A204.1 (cell line): ENCODE measurements around the gene CPA5.
"Not testable (repeated sequence)": the region's sequence is repeated elsewhere in the genome, so short reads cannot be mapped to it uniquely, and the experiment has no call there.

Experiments used
- FAIRE-seq: peaks from 2 replicates; lab custom pipeline; 2012; peaks lifted over from hg19 to GRCh38; lab: Jason Lieb, UNC

The CPA5 gene

GRCh38 chr7:130359276-130359857, 14.8 kb downstream of the CPA5 start:
- no peak for FAIRE-seq

- no peak for FAIRE-seq
Observed at GRCh38 chr7:130360518-130360917, 15.9 kb downstream of the CPA5 start.

GRCh38 chr7:130361681-130362080, 17.1 kb downstream of the CPA5 start:
- FAIRE-seq, result no peak

- no peak for FAIRE-seq
Observed at GRCh38 chr7:130362251-130362816, 17.7 kb downstream of the CPA5 start.

- no peak for FAIRE-seq
Observed at GRCh38 chr7:130363026-130363847, 18.6 kb downstream of the CPA5 start.

- no peak for FAIRE-seq
Observed at GRCh38 chr7:130364451-130364850, 19.8 kb downstream of the CPA5 start.

GRCh38 chr7:130365088-130365487, 20.5 kb downstream of the CPA5 start:
- no peak for FAIRE-seq

- FAIRE-seq, result no peak
Observed at GRCh38 chr7:130365511-130366441, 21.2 kb downstream of the CPA5 start.

GRCh38 chr7:130366564-130366963, 21.9 kb downstream of the CPA5 start:
- FAIRE-seq, result no peak

- FAIRE-seq, result no peak
Observed at GRCh38 chr7:130367088-130367755, 22.6 kb downstream of the CPA5 start.

GRCh38 chr7:130367836-130368746, 23.5 kb downstream of the CPA5 start:
- FAIRE-seq, result no peak

GRCh38 chr7:130369110-130369711, 24.6 kb downstream of the CPA5 start:
- no peak for FAIRE-seq

- FAIRE-seq, result no peak
Observed at GRCh38 chr7:130369831-130370550, 25.4 kb downstream of the CPA5 start.

GRCh38 chr7:130371046-130371445, 26.4 kb downstream of the CPA5 start:
- FAIRE-seq, result no peak

GRCh38 chr7:130372402-130373165, 28.0 kb downstream of the CPA5 start:
- FAIRE-seq, result no peak

- no peak for FAIRE-seq
Observed at GRCh38 chr7:130374507-130374906, 29.9 kb downstream of the CPA5 start.

GRCh38 chr7:130376461-130376860, 31.8 kb downstream of the CPA5 start:
- not testable (repeated sequence) for FAIRE-seq

- no peak for FAIRE-seq
Observed at GRCh38 chr7:130377178-130377577, 32.6 kb downstream of the CPA5 start.

- FAIRE-seq, result no peak
Observed at GRCh38 chr7:130379019-130379418, 34.4 kb downstream of the CPA5 start.
